GM18870 (cell line): ENCODE measurements around the gene PTRH2.
"Not testable (repeated sequence)": the region's sequence is repeated elsewhere in the genome, so short reads cannot be mapped to it uniquely, and the experiment has no call there.

ENCODE experiments used
- ATAC-seq: cut with Tn5 transposase; IDR thresholded peaks from one replicate; pipeline ENCODE4 v1.9.1; 2021; ENCODE audit warnings: moderate library complexity; ENCODE audit not compliant: unreplicated experiment

The PTRH2 gene

DNA sequence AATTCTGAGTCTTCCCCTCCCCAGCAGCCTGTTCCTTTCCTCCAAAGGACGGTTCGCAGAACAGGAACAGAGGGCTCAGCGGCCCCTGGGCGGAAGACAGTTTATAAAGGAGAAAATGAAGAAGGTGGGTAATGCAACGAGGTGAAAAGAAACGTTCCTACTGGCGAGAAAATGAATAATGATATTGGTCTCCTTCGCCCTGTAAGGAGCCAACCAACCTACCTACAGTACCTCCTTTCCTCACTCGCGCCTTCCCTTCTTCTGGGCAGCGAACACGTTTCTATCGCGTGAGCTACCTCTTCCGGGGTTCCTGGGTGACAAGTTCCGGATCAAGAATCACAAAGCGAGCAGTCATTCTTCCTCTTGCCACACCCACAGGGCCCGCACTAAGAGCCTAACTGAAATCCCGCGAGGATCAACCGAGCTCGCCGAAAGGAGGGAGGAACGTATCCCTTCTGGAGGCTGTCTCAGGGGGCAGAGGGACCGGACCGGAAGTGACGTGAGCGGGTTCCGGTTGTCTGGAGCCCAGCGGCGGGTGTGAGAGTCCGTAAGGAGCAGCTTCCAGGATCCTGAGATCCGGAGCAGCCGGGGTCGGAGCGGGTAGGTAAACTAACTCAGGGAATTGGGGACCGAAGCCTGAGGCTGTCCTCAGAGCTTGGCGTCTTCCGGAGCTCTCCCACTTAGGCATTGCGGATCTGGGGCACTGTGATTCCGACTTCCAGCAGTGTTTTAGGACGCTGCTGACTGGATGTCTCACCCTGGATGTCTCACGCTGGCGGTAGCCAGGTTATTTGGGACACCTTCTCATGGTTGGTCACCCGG, at the start of gene PTRH2, which contains the start of gene VMP1:
PTRH2 (minus strand) TSS at position 282 of the 822 bp plus-strand sequence. CDS start 9,452 bp downstream, outside the sequence.
VMP1 (plus strand) TSS at position 506 of the 822 bp plus-strand sequence. CDS start 23,793 bp downstream, outside the sequence.
- ATAC-seq: peak; percentile 88

DNA sequence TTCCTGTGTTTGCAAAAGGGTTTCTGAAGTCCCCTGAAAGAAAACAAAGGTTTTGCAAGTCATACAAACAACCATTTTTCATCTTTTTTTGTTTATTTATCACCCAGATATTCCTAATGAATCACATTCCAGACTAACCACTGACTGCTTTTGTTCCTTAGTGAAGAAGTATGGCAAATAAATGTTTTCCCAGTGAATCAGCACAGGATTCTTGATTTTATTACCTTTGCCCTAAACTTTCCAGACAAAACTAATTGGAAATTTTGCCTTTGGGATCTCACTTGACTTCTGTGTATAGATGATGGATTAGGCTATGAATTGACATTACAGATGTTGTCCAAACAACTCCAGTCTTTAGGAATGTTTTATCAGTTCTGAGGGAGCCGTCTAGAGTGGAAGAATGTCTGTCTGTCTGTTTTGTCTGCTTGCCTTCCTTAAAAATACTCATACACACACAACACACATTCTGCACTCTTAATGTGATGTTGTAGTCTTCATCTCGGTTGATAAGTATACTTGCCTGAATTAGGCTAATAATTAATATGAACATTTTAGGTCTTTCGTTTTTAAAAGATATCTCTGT, 49.1 kb upstream of the PTRH2 start:
- ATAC-seq: no peak

DNA sequence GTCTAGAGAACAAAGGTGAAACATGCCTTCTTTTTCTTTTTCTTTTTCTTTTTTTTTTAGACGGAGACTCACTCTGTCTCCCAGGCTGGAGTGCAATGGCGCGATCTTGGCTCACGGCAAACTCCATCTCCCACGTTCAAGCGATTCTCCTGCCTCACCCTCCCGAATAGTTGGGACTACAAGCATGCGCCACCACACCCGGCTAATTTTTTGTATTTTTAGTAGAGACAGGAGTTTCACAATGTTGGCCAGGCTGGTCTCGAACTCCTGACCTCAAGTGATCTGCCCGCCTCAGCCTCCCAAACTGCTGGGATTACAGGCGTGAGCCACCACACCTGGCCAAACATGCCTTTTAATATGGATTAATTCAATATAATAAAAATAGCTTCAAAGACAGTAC, 47.8 kb upstream of the PTRH2 start:
- ATAC-seq: not testable (repeated sequence)

DNA sequence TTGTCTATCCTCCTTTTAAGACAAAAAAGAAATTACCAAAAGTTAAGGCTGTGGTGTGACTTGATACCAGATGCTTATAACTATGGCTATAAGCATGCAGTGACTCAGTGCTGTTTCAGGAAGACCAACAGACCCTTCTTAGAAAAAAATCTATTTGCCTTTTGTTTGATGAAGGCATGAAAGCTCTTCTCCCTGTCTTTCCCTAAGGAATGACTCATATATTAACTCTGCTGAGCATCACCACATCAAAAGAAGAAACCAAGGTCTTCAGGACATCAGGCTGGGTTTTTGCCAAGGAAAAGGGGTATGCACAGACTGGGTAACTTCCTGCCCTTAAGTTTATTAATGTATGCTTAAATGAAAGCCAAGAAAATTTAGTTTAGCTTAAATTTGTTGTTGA, 47.3 kb upstream of the PTRH2 start:
- ATAC-seq: no peak

DNA sequence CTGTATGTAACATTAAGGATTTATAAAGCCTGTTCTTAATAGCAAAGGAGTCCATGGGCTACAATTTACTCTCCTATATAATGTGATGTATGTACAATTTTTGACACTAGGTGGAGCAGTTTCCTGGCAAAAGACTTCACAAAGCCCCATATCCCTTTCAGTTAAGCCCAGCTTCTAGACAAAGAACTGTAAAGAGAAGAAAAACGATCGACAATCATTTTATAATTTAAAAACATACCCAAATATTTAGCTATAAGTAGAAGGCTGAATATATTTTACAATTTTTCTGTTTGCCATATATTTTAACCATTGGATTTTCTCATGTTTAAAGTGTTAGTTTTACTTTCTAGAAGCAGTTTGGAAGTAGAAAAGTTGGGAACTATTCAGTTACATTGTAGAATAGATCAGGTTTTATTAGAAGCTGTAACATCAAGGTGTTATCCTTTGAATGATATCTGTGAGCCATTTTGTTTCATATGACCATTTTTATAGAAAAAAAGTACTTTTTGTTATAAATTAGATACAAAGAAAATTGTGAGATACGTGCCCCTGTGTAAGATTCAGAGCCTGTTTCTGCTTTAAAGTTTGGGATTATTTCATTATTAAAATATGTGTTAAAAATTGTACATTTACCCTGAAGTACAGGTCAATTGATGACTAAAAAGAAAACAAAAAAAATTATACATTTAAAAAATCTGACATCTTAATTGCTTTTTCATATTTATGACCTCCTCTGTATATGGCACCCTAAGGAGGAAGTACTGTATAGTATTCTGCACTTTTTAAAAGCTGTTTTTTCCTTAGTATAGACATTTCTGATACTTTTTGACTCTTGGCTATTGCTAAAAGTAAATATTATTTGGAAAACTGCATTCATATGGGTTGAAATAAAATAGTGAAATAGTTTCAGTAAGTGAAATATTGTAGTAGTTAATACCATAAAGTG, 46.6 kb upstream of the PTRH2 start:
- no peak for ATAC-seq

DNA sequence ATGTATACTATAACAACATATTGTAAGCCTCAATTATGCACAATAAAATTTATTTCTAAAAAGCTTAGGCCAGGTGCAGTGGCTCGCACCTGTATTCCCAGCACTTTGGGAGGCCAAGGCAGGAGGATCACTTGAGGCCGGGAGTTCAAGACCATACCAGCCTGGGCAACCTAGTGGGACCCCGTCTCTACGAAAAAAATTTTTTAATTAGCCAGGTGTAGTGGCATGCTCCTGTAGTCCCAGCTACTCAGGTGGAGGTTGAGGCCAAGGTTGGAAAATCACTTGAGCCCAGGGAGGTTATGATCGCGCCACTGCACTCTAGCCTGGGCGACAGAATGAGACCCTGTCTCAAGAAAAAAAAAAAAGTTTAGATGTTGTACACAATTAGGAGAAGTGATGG, 45.7 kb upstream of the PTRH2 start:
- ATAC-seq: no peak

DNA sequence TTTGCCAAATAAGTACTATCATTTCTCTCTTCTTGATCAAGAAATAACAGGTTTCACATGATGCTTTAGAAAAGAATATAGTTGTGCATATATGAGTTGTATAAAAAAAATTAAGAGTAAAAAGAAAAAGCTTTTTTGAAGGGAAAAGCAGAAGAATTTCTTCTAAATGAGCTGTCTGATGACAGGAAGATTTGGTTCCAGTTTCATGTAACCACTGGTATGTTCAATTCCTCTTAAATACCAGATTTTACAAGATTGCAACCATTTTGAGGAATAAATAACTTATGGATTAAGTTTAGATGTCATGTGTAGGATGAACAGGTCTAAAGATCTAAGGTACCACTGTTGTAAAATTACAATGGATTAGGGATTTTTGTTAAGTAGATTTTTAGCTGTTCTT, 45.2 kb upstream of the PTRH2 start:
- ATAC-seq: no peak

DNA sequence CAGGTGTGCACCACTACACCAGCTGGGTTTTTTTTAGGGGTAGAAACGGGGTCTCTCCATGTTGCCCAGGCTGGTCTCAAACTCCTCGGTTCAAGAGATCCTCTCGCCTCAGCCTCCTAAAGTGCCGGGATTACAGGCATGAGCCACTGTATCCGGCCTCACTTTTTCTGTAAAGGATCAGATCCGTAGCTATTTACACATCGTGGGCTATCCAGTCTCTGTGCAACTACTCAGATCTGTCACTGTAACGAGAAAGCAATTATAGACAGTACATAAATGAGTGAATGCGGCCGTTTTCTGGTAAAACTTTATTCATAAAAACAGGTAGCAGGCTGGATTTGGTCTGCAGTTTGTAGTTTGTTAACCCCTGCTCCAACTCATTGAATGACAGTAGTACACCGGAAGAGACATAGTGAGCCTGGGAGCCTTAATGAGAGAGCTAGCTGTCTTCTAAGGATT, 44.8 kb upstream of the PTRH2 start:
- no peak for ATAC-seq

DNA sequence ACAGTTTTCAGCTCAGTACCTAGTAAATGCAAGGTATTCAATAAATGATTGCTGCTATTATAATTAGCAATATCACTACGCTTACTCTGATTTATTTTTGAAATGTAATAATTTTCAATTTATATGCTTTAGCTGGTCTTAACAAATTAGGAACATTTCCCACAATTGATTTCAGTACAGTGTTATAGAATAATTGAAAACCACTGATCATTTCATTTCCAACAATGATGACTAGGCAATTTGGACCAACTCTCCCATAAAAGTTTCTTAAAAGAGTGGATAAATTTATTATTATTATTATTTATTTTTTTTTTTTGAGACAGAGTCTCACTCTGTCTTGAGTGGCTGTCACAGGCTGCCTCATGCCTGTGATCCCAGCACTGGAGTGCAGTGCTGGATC, 41.4 kb upstream of the PTRH2 start:
- ATAC-seq: no peak

DNA sequence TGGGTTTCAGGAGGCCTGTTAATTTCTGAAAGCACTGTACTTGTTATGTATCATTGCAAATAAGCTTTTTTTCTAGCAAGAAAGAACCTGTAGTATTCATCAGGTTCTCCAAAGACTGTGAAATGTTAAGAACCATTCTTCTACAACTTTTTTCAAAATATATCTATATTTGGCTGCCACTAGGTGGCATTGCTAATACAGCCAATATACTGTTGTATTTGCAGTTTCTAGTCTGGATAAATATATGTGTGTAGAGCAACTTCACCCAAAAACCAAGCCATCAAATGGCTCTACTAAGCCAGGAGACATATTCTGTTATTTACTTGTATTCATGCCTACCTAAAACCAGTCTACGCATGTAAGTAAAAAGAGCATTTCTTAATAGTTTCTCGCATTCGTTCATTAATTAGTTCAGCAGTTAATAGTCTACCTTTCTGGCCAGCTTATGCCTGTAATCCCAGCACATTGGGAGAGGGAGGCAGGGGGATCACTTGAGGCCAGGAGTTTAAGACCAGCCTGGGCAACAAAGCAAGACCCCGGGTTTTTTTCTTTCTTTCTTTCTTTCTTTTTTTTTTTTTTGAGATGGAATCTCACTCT, 39.7 kb upstream of the PTRH2 start:
- ATAC-seq: no peak

DNA sequence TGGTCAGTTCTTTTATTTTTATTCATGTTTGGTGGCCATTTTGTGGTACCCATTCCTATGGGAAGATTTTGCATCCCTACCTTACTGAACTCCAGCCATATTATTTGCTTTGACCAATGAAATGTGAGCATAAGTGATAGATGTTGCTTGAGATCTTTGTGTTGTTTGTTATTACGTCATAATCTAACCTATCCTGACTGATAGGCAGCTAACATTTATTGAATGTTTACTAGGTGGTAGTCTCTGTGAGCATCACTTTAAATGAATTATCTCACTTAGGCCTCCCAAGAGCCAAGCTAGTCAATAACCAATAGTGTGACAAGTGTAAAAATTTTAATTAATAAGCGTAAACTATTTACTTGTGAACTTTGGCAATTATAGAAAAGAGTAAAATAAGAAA, 37.8 kb upstream of the PTRH2 start:
- ATAC-seq: no peak

DNA sequence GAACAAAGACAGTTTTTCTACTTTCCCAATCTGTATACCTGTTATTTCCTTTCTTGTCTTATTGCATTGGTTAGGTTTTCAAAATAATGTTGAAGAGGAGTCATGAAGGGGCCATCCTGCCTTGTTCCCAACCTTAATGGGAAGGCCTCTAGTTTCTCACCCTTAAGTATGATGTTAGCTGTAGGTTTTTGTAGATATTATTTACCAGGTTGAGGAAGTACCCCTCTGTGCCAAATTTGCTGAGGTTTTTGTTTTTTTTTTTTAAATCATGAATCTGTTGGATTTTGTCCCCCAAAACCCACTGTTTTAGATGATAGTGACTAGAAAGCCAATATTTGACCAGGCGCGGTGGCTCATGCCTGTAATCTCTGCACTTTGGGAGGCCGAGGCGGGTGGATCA, 36.6 kb upstream of the PTRH2 start:
- no peak for ATAC-seq

DNA sequence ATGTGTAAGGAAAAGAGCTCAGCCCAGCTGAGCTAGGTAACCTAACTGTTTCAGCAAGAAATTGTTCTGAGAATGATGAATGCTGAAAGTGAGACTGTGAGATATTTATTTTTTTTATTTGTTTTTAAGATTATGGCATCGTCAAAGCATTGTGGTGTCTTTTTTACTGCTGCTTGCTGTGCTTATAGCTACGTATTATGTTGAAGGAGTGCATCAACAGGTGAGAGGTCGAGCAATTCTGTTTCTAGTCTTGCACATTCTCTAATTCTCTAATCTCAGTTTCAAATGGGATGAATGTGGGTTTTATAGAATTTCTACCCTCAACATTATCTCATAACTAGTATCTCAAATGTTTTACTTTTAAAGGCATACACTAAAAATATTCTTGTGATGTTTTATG, 30.1 kb upstream of the PTRH2 start:
- ATAC-seq: no peak

DNA sequence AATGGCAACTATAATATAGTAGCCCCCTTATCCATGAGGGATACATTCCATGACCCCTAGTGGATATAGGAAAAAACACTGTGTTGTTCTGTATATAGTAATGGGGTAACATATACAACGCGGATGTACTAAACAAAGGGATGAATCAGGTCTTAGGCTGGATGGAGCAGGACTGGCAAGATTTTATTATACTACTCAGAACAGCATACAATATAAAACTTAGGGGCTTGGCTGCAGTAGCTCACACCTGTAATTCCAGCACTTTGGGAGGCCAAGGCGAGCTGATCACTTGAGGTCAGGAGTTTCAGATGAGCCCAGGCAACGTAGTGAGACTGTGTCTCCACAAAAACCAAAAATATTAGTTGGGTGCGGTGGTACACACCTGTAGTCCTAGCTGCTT, 27.0 kb upstream of the PTRH2 start:
- ATAC-seq: no peak

DNA sequence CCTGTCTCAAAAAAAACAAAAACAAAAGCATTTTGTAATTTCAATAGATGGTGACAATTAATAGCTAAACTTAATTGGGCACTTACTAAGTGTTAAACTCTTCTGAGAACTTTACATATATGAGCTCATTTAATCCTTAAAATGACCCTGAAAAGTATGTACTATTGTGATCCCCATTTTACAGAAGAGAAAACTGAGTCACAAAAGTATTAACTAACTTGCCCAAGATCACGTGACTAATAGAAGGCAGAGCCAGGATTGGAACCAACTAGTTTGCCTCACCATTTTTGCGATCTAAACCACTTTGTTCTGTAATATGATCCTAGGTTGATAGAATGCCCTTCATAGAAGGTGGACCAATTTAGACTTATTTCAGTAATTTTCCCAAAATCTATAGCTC, 26.5 kb upstream of the PTRH2 start:
- no peak for ATAC-seq

DNA sequence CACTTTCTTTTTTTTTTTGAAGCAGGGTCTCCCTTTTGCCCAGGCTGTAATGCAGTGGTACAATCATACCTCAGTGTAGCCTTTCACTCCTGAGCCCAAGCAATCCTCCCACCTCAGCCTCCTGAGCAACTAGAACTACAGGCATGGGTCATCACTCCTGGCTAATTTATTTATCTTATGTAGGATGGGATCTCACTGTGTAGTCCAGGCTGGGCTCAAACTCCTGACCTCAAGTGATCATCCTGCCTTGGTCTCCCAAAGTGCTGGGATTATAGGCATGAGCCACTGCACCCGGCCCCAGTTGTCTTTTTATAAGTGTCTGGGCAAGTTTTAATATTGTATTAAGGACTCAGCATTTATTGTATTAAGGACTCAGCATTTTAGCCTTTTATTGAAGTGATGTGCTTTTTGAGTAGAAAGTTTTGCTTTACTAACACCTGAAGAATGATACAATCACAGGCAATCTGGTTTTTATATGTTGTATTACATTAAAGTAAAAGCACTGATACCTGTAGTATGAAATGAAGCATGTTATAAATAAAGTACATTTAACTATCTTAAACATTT, 23.1 kb upstream of the PTRH2 start:
- ATAC-seq: no peak

DNA sequence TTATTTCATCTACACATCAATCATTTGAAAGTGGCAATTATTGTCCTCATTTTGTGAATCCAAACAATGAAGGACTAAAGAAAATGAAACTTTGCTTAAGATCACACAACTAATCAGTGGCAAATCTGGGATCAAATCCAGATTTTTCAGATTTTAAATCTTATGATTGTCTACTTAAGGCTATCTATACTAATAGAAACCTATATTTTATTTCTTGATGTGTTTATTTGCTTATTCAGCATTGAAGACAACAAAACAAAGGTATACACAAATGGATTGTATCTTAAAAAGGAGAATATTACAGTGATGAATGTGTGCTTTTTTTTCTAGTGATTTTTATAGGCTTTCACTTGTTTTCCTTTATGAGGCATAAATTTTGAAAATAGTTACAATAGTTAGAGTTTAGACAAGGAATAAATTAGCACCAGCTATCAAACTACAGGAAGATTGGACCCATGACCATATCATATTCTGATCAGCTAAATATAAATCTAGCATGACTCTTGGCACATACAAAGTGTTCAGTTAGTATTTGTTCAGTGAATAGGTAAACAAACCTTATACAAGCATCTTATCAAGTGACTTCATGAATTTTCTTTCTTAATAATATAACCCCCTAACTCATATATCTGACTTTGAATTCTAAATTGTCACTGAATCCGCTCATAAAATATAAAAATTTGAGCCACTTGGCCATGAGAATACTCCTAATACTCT, 20.7 kb upstream of the PTRH2 start:
- ATAC-seq: no peak

DNA sequence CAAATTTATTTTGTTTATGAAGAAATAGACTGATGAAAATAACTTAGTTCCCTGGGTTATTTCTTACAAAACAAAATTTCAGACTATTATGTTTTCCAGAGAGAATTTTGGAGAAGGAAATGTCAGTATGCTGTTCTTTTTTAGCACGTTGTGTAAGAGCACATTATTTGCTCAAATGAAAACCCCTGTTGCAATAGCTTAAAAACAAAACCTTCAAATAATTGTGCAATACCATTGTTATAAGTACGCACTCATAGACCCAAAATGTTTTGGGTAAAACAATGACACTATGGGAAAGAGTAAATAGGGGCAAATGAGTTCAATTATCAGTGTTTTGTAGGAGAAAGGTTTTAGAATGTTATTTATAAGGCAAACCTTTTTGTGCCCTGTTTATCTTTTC, 18.5 kb upstream of the PTRH2 start:
- no peak for ATAC-seq

DNA sequence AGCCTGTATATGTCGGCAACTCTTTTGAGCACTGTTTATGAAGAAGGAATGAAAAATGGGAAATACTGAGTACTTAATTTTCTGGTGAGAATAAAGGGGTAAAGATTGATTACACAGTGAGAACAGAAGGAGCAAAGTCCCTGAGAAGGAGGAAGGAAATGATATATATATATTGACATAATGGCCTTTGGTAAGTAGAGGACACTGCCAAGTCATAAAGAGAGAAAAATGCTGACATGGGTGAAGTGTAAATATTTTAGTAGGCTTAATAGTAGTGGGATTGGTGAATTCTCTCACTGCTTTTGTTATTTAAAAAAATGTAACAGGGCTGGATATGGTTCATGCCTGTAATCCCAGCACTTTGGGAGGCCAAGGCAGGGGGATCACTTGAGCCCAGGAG, 16.4 kb upstream of the PTRH2 start:
- ATAC-seq: no peak

DNA sequence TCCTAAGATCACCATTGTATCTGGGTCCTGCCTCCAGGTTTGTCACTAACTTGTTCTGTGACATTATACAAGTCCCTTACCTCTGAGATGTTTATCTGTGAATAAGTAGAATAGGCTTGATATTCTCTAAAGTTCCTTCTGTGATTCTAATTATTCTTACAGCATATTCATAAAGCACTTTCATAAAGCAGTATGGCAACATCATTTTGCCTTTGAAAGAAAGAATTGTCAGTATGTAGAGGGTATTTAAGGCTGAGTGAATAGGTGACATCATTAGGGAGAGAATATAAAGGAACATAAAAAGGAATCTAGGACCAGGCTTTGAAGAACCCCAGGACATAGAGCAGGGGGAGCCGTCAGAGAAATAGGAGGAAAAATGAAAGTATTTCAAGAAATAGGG, 15.8 kb upstream of the PTRH2 start:
- ATAC-seq: no peak
